Spleen (tissue), 11 donors: Measurements from ENCODE around the gene SLN. TPM values are rescaled to one million over a fixed set of nuclear protein-coding genes. Genes with fewer than 3 reads are reported as not detected.

ENCODE experiments used
- DNase-seq: peaks from one replicate; pipeline ENCODE4 v3.0.0-alpha.2; 2020
- H3K27ac ChIP-seq, 8 donors: fragments of 200-600 bp; sonication (generic) in 7 of 8; 1 replicate in 4 of 8; 2 replicates in 4 of 8; pipeline versions ENCODE4 v1.5.0 to v1.8.0; 2016 to 2021; ENCODE audit warnings: inconsistent platforms in 4 of 8, mild to moderate bottlenecking in 4 of 8, moderate library complexity in 1 of 8
- H3K27me3 ChIP-seq, 7 donors: fragments of 200-600 bp; sonication (generic) in 6 of 7; replicated peaks in 1 of 7; 1 replicate in 4 of 7; 2 replicates in 3 of 7; pipeline versions ENCODE4 v1.5.0 to v1.8.0; 2016 to 2021; ENCODE audit warnings: inconsistent platforms in 3 of 7, mild to moderate bottlenecking in 1 of 7
- H3K36me3 ChIP-seq, 6 donors: fragments of 200-600 bp; sonication (generic) in 5 of 6; 1 replicate in 4 of 6; 2 replicates in 2 of 6; pipeline versions ENCODE4 v1.5.0 to v1.8.0; 2016 to 2021; ENCODE audit warnings: inconsistent platforms in 2 of 6
- H3K4me1 ChIP-seq, 6 donors: fragments of 200-600 bp; sonication (generic) in 5 of 6; 1 replicate in 3 of 6; 2 replicates in 3 of 6; pipeline versions ENCODE4 v1.5.0 to v1.8.0; 2016 to 2021; ENCODE audit warnings: inconsistent platforms in 3 of 6
- H3K4me3 ChIP-seq, 8 donors: fragments of 200-600 bp; sonication (generic) in 7 of 8; 1 replicate in 4 of 8; 2 replicates in 4 of 8; pipeline versions ENCODE4 v1.5.0 to v1.8.0; 2016 to 2021; ENCODE audit warnings: inconsistent platforms in 4 of 8, mild to moderate bottlenecking in 4 of 8, moderate library complexity in 2 of 8
- H3K9me3 ChIP-seq, 8 donors: fragments of 200-600 bp; sonication (generic) in 7 of 8; 1 replicate in 4 of 8; 2 replicates in 4 of 8; pipeline versions ENCODE4 v1.5.0 to v1.8.0; 2016 to 2021; ENCODE audit warnings: inconsistent platforms in 4 of 8
- CTCF ChIP-seq, 11 experiments: fragments of 200-600 bp in 7 of 11; fragments of 450-650 bp in 4 of 11; sonication (generic) in 4 of 11; IDR thresholded peaks in 8 of 11; conservative IDR thresholded peaks in 3 of 11; 1 replicate in 7 of 11; 2 replicates in 4 of 11; pipeline versions ENCODE4 v1.4.0 to v1.8.0; 2016 to 2021; ENCODE audit warnings: antibody characterized with exemption in 11 of 11, inconsistent platforms in 4 of 11, mild to moderate bottlenecking in 1 of 11
- POLR2A ChIP-seq, 3 donors: fragments of 450-650 bp; IDR thresholded peaks; one replicate each; pipeline ENCODE4 v1.5.1; 2017; ENCODE audit warnings: antibody characterized with exemption in 3 of 3, mild to moderate bottlenecking in 1 of 3
- POLR2AphosphoS5 ChIP-seq, 3 donors: sonication (generic); formaldehyde crosslinking; IDR thresholded peaks; one replicate each; pipeline ENCODE4 v1.5.1; 2017; ENCODE audit warnings: antibody characterized with exemption in 3 of 3
- WGBS, 5 donors: extraction: QIAGEN DNeasy Blood & Tissue Kit in 3 of 5; methylation state at CpG; one replicate each; pipeline versions ENCODE4 v1.1.5 to v1.1.7; 2013 to 2018; 5-methylcytosine and 5-hydroxymethylcytosine counted together
- intact Hi-C: fragments of 100-400 bp; cut with DNase I; formaldehyde crosslinking; loops from one replicate; pipeline ENCODE4 v1.15.0; 2023; ENCODE audit warnings: low total_unique reads
- polyA plus RNA-seq, 3 donors: library from polyadenylated mRNA; stranded (reverse); fragments of 200-250 nt; gene quantifications; one replicate each; pipeline ENCODE4 v1.2.1, GENCODE V29; 2013
- total RNA-seq, 7 donors: library from RNA; depleted of rRNA in 3 of 7; stranded (reverse); fragments of >200 nt in 3 of 7; fragmentation: NEBNext Ultra II Directional in 4 of 7; extraction: Animal tissue kit (Norgen Biotek cat#: 25700) in 4 of 7; gene quantifications; one replicate each; pipeline versions ENCODE4 v1.1.0 to v1.2.1, GENCODE V29; 2016 to 2021
- donor health status: healthy with polysubstance abuse.
- donor health status: DM: no; HTN: no; CAD: no; lungs with moderate emphysema.
- donor health status: DM: no; HTN: no; CAD: no.
- donor health status: Bipolar disorder and iron deficiency.
- donor health status: healthy.
- donor health status: DM: no; HTN: no; CAD: no.
- donor health status: DM: yes; HTN: yes; CAD: no.

SLN gene
- total and polyA plus RNA-seq, 10 donors: 0.09 to 0.86 (median 0.48) TPM; not detected in 6

GRCh38 chr11:107676336-107677057, 35.4 kb downstream of the SLN start:
- Histone ChIP-seq H3K4me3 (no peak overlapping the region), H3K4me1 (no peaks in the 10 kb centered on the region), H3K9me3 (no peaks in the 10 kb centered on the region), H3K27me3 (peaks cover 0 to 8% (median 0%) of the 10 kb centered on the region in 7 donors), H3K36me3 (no peaks in the 10 kb centered on the region), H3K27ac (no peak overlapping the region)
- TF ChIP-seq POLR2AphosphoS5 (IDR thresholded peaks at IDR 0.05) (no peak), POLR2A (IDR thresholded peaks at IDR 0.05) (no peak), CTCF (IDR thresholded peaks at IDR 0.05 in 8 of 11, conservative IDR thresholded peaks at IDR 0.05 in 3 of 11) (no peak)
- intact Hi-C loops: no loop called here
- DNase-seq: no peak
- 78 to 87% (median 82%) methylated on average over 8 of the region's 8 CpGs for whole genome bisulfite sequencing, 5 donors

GRCh38 chr11:107675902-107676301, 36.0 kb downstream of the SLN start:
- TF ChIP-seq POLR2A (IDR thresholded peaks at IDR 0.05): no peak
- no peak for TF ChIP-seq POLR2AphosphoS5 (IDR thresholded peaks at IDR 0.05)
- TF ChIP-seq CTCF (IDR thresholded peaks at IDR 0.05 in 8 of 11, conservative IDR thresholded peaks at IDR 0.05 in 3 of 11): no peak
- WGBS, 5 donors: 51 to 91% (median 87%) methylated on average over 2 of the region's 2 CpGs
- intact Hi-C loops: no loop called here

GRCh38 chr11:107669893-107670601, 41.8 kb downstream of the SLN start:
- TF ChIP-seq CTCF (IDR thresholded peaks at IDR 0.05 in 8 of 11, conservative IDR thresholded peaks at IDR 0.05 in 3 of 11): no peak
- TF ChIP-seq POLR2A (IDR thresholded peaks at IDR 0.05): no peak
- no peak for TF ChIP-seq POLR2AphosphoS5 (IDR thresholded peaks at IDR 0.05)
- H3K27ac ChIP-seq: no peak overlapping the region
- no peak overlapping the region for H3K4me3 ChIP-seq
- peaks cover 0 to 14% (median 0%) of the 10 kb centered on the region in 7 donors for H3K27me3 ChIP-seq
- no peaks in the 10 kb centered on the region for H3K4me1 ChIP-seq
- 46 to 70% (median 63%) methylated on average over 4 of the region's 4 CpGs for WGBS, 5 donors
- H3K9me3 ChIP-seq: no peaks in the 10 kb centered on the region
- no peak for DNase-seq
- intact Hi-C loops: no loop called here
- no peaks in the 10 kb centered on the region for H3K36me3 ChIP-seq

More at GRCh38 chr11:107675902-107676301, 36.0 kb downstream of the SLN start:
- Histone ChIP-seq H3K36me3 (no peaks in the 10 kb centered on the region), H3K4me3 (no peak overlapping the region), H3K4me1 (no peaks in the 10 kb centered on the region), H3K27ac (no peak overlapping the region), H3K27me3 (peaks cover 0 to 13% (median 0%) of the 10 kb centered on the region in 7 donors), H3K9me3 (no peaks in the 10 kb centered on the region)
- no peak for DNase-seq

GRCh38 chr11:107669191-107669740, 42.6 kb downstream of the SLN start:
- Histone ChIP-seq H3K36me3 (no peaks in the 10 kb centered on the region), H3K4me1 (no peaks in the 10 kb centered on the region), H3K27me3 (peaks cover 0 to 19% (median 0%) of the 10 kb centered on the region in 7 donors), H3K27ac (no peak overlapping the region), H3K4me3 (no peak overlapping the region), H3K9me3 (no peaks in the 10 kb centered on the region)
- 91 to 94% (median 93%) methylated on average over 11 of the region's 11 CpGs for WGBS, 5 donors
- no peak for DNase-seq
- intact Hi-C loops: no loop called here
- TF ChIP-seq POLR2AphosphoS5 (IDR thresholded peaks at IDR 0.05): no peak
- TF ChIP-seq POLR2A (IDR thresholded peaks at IDR 0.05): no peak
- no peak for TF ChIP-seq CTCF (IDR thresholded peaks at IDR 0.05 in 8 of 11, conservative IDR thresholded peaks at IDR 0.05 in 3 of 11)
